ENCODE results near the gene MAP4K5. TPM values are rescaled to one million over a fixed set of nuclear protein-coding genes. Genes with fewer than 3 reads are reported as not detected.
A peak's percentile ranks its signal among the peaks of the same experiment; 100 is the strongest.

MAP4K5 gene
- total RNA-seq (2012; rRNA removed) (46.1 and 66.1 TPM in 2 replicates), polyA plus RNA-seq (2012; rRNA removed) (27.5 and 33.1 TPM in 2 replicates), Bru-seq, nascent RNA (percentile 96 among the genes with signal in this experiment), BruChase-seq, experiment 1, labeled RNA remaining after a 6-hour chase (percentile 90 among the genes with signal in this experiment), BruChase-seq, experiment 2, labeled RNA remaining after a 2-hour chase (percentile 93 among the genes with signal in this experiment)
- polyA plus RNA-seq (2012; cell fraction: cytosol; rRNA removed) = 74.9 and 171 TPM in 2 replicates
- 104 and 109 TPM in 2 replicates for polyA plus RNA-seq (2012; cell fraction: nucleus; rRNA removed; ENCODE audit: low replicate concordance)
- long read RNA-seq, partial matches to known transcripts = 16 of 62 reads
- long read RNA-seq, other reads (novel, unspliced or antisense) = 46 of 62 reads

DNA sequence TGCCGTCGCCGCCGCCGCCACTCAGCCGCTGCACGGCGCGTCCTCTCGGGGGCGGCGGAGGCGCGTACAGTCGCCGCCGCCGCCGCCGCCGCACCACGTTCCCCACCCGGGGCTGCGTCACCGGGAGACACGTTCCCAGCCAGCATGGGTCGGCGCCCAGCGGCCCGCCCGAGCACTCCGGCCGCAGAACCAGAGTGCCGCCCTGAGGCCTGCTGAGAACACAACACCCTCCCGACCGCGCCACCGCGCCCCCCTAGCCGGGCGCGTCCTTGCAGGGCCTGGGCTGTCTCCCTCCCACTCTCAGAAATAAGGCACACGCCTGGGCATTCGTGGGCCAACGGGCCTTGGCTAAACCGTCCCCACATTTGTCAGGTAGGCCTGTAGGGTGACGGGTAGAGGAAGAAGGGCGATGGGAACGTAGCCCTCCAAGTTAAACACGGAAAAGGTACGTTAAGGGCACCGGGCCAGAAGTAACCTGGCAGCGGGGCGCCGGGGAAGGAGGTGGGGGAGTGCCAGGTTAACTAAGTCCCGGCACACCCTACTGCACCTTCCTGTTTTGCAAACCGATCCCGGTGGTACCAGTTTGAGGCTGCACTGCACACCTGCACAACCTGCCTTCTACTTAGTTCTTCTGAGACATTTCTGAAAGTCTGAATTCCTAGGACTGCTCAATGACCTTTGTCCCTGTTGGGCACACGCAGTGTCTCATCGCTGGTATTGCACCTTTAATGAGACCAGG lies at the start of gene MAP4K5:
Gene MAP4K5 (minus strand): TSS at position 68 of the 739 bp plus-strand sequence. CDS start 520 bp downstream, outside the sequence.
- H3K4me1 ChIP-seq (ENCODE audit: control insufficient read depth, insufficient read depth, low read length) = peaks cover 16% of the 10 kb centered on the region
- peak; percentile 81 for TF ChIP-seq POLR2A (IDR thresholded peaks at IDR 0.05; ENCODE audit: low read depth, low read length)
- TF ChIP-seq, protein P1, sequence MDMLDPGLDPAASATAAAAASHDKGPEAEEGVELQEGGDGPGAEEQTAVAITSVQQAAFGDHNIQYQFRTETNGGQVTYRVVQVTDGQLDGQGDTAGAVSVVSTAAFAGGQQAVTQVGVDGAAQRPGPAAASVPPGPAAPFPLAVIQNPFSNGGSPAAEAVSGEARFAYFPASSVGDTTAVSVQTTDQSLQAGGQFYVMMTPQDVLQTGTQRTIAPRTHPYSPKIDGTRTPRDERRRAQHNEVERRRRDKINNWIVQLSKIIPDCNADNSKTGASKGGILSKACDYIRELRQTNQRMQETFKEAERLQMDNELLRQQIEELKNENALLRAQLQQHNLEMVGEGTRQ (IDR thresholded peaks at IDR 0.05; ENCODE audit: low read depth, low read length) = peak; percentile 41
- TF ChIP-seq MAZ (IDR thresholded peaks at IDR 0.05; ENCODE audit: borderline replicate concordance, low read depth, low read length) = peak; percentile 83; the same call in 1 of the 2 replicates
- 0 out of 2 replicates have a peak, but pooled peaks have one; percentile 17 for TF ChIP-seq RFX5 (IDR thresholded peaks at IDR 0.05; ENCODE audit: low read depth, low read length)
- TF ChIP-seq, protein P2, sequence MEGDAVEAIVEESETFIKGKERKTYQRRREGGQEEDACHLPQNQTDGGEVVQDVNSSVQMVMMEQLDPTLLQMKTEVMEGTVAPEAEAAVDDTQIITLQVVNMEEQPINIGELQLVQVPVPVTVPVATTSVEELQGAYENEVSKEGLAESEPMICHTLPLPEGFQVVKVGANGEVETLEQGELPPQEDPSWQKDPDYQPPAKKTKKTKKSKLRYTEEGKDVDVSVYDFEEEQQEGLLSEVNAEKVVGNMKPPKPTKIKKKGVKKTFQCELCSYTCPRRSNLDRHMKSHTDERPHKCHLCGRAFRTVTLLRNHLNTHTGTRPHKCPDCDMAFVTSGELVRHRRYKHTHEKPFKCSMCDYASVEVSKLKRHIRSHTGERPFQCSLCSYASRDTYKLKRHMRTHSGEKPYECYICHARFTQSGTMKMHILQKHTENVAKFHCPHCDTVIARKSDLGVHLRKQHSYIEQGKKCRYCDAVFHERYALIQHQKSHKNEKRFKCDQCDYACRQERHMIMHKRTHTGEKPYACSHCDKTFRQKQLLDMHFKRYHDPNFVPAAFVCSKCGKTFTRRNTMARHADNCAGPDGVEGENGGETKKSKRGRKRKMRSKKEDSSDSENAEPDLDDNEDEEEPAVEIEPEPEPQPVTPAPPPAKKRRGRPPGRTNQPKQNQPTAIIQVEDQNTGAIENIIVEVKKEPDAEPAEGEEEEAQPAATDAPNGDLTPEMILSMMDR (conservative IDR thresholded peaks at IDR 0.05; ENCODE audit: low read depth, low read length) = peak; percentile 98
- peak; percentile 98 for TF ChIP-seq MXI1 (IDR thresholded peaks at IDR 0.05; ENCODE audit: borderline replicate concordance, low read depth, low read length)
- no peak for TF ChIP-seq NFE2L2 (IDR thresholded peaks at IDR 0.05; ENCODE audit: low read depth, low read length)
- TF ChIP-seq FOS (IDR thresholded peaks at IDR 0.05; ENCODE audit: low read depth, low read length) = 0 out of 2 replicates have a peak, but pooled peaks have one; percentile 24
- no peak for TF ChIP-seq MAFK (IDR thresholded peaks at IDR 0.05; ENCODE audit: low read depth, low read length)
- TF ChIP-seq RAD21 (IDR thresholded peaks at IDR 0.05; ENCODE audit: low read length) = peak; percentile 98
- no peak for TF ChIP-seq CEBPB (IDR thresholded peaks at IDR 0.05; ENCODE audit: low read depth, low read length)
- peak; percentile 44 for TF ChIP-seq RCOR1 (IDR thresholded peaks at IDR 0.05; ENCODE audit: insufficient replicate concordance, low read length)
- TF ChIP-seq CHD1 (IDR thresholded peaks at IDR 0.05; ENCODE audit: low read depth, low read length) = no peak

More for the DNA sequence above, at the start of gene MAP4K5:
- dilution Hi-C loops (cut with HindIII; ENCODE audit: low sequenced_read_pairs, unreplicated experiment) (no loop called here), intact Hi-C loops (cut with micrococcal nuclease) (loop anchor here (1.0 to 10.0 kb wide), 6 partner anchors 135 to 670 kb away; partner anchors contain the start of genes CDKL1, SOS2 and VCPKMT), in situ Hi-C loops (cut with MboI; ENCODE audit: low sequenced_read_pairs) (no loop called here)
- Histone ChIP-seq H4K8ac (ENCODE audit: low read depth in 2 of 2, low read length in 2 of 2) (peak within 1 kb of the TSS in 1 of 2 experiments; percentile 68; a peak in 3 of 4 replicates), H3K36me3 (ENCODE audit: control insufficient read depth, insufficient read depth, low read length) (peaks cover 2% of the 10 kb centered on the region), H3K9me3 (ENCODE audit: control insufficient read depth, insufficient read depth, low read length) (no peaks in the 10 kb centered on the region), H3K14ac (replicated peaks; ENCODE audit: low read depth, low read length) (peak within 1 kb of the TSS; percentile 86), H3K79me1 (ENCODE audit: low read depth in 1 of 2, low read length in 2 of 2) (peaks cover 3 to 24% of the 10 kb centered on the region in 2 experiments; a peak in 2 of 4 replicates), H3K23ac (ENCODE audit: low read depth, low read length) (peak within 1 kb of the TSS; percentile 87), H4K20me1 (ENCODE audit: insufficient read depth, low read length) (peaks cover 27% of the 10 kb centered on the region), H4K91ac (ENCODE audit: insufficient read depth, low read depth, low read length) (peak within 1 kb of the TSS; percentile 85), H3K4ac (ENCODE audit: low read depth, low read length) (peak within 1 kb of the TSS; percentile 96), H3K27me3 (ENCODE audit: control insufficient read depth, insufficient read depth, low read length) (no peaks in the 10 kb centered on the region), H2BK120ac (ENCODE audit: low read depth, low read length) (peak within 1 kb of the TSS; percentile 94), H2AK5ac (ENCODE audit: low read depth, low read length) (peak within 1 kb of the TSS; percentile 63; the same call in 1 of the 2 replicates), H3K4me3 (ENCODE audit: insufficient read depth, low read depth, low read length) (peak within 1 kb of the TSS; percentile 95), H3K56ac (ENCODE audit: extremely low read depth, insufficient read depth, low read length) (peak within 1 kb of the TSS; percentile 92), H3K9ac (ENCODE audit: low read depth, low read length) (peak within 1 kb of the TSS; percentile 97), H2AFZ (replicated peaks; ENCODE audit: low read length, poor library complexity) (peak within 1 kb of the TSS; percentile 96), H3K27ac (ENCODE audit: insufficient read depth, low read length) (peak within 1 kb of the TSS; percentile 97), H3K9me1 (ENCODE audit: insufficient read depth, low read length) (peaks cover 12% of the 10 kb centered on the region; the same call in 1 of the 2 replicates), H2BK5ac (ENCODE audit: low read depth, low read length, poor library complexity, severe bottlenecking) (peak within 1 kb of the TSS; percentile 100), H3K18ac (ENCODE audit: low read depth, low read length) (peak within 1 kb of the TSS; percentile 98), H2BK20ac (ENCODE audit: low read depth, low read length) (peak within 1 kb of the TSS; percentile 75; the same call in 1 of the 2 replicates), H2AK9ac (replicated peaks; ENCODE audit: low read depth, low read length, poor library complexity) (peak within 1 kb of the TSS; percentile 97), H3K4me2 (ENCODE audit: low read depth, low read length) (peak within 1 kb of the TSS; percentile 100), H2BK15ac (ENCODE audit: low read depth, low read length) (peak within 1 kb of the TSS; percentile 29; the same call in 2 of the 3 replicates), H4K5ac (ENCODE audit: low read depth, low read length) (peak within 1 kb of the TSS; percentile 39)
- BruUV-seq (replicated peaks) = no TSS peak
- CTCF ChIA-PET = interaction anchor here (0.6 to 1.3 kb wide), 3 partner anchors 44 to 212 kb away, joined by 4 to 8 read pairs (median 4); no protein-coding TSS in a partner anchor
- POLR2A ChIA-PET (ENCODE audit: unreplicated experiment) = interaction anchor here (0.7 kb wide), 1 partner anchor 509 kb away, joined by 6 read pairs; no protein-coding TSS in a partner anchor
- WGBS, 2 experiments (ENCODE audit: extremely low coverage in 2 of 2, insufficient read length in 1 of 2) = 0% methylated on average over 22 of the region's 60 CpGs; no CpG with 5 or more reads in 1 of the 2 experiments
- DNase-seq = peak; percentile 89
- peak; percentile 92 for ATAC-seq (ENCODE audit: low read depth)

Data from IMR-90 (cell line).